GM23338 (cell line): ENCODE measurements around the gene CTNNA3. TPM values are rescaled to one million over a fixed set of nuclear protein-coding genes. Genes with fewer than 3 reads are reported as not detected.

Experiments used
- ATAC-seq: fragments of 200-7000 bp; cut with Tn5 transposase; 3 replicates; pipeline ENCODE4 v1.9.1; 2020
- DNase-seq: peaks from one replicate; pipeline ENCODE4 v3.0.0-alpha.2; 2015; ENCODE audit warnings: low spot score
- H2AFZ ChIP-seq: fragments of 200-600 bp; sonication (generic); 2 replicates; pipeline ENCODE4 v1.8.0; 2016; ENCODE audit warnings: antibody characterized with exemption, mild to moderate bottlenecking, moderate library complexity
- H3F3A ChIP-seq: fragments of 200-600 bp; sonication (generic); replicated peaks from 2 replicates; pipeline ENCODE4 v1.8.0; 2017; ENCODE audit warnings: antibody characterized with exemption, mixed run types, low read depth
- H3K27ac ChIP-seq: fragments of 200-600 bp; sonication (generic); 2 replicates; pipeline ENCODE4 v1.6.1; 2016; ENCODE audit warnings: low read depth
- H3K27me3 ChIP-seq: fragments of 200-600 bp; sonication (generic); 2 replicates; pipeline ENCODE4 v1.8.0; 2016; ENCODE audit warnings: mild to moderate bottlenecking, mixed run types, moderate library complexity; ENCODE audit not compliant: insufficient read depth
- H3K36me3 ChIP-seq: fragments of 200-600 bp; sonication (generic); 2 replicates; pipeline ENCODE4 v1.8.0; 2016; ENCODE audit warnings: mild to moderate bottlenecking; ENCODE audit not compliant: insufficient read depth
- H3K4me1 ChIP-seq: fragments of 200-600 bp; sonication (generic); 2 replicates; pipeline ENCODE4 v1.8.0; 2016; ENCODE audit warnings: mild to moderate bottlenecking, moderate library complexity; ENCODE audit not compliant: insufficient read depth
- H3K4me2 ChIP-seq: fragments of 200-600 bp; sonication (generic); 2 replicates; pipeline ENCODE4 v1.7.1; 2017; ENCODE audit warnings: mixed run types
- H3K4me3 ChIP-seq: fragments of 200-600 bp; sonication (generic); 2 replicates; pipeline ENCODE4 v1.6.1; 2016; ENCODE audit warnings: mixed run types
- H3K79me2 ChIP-seq: fragments of 200-600 bp; sonication (generic); replicated peaks from 2 replicates; pipeline ENCODE4 v1.8.0; 2017; ENCODE audit warnings: mild to moderate bottlenecking; ENCODE audit not compliant: insufficient read depth
- H3K9me2 ChIP-seq: fragments of 200-600 bp; sonication (generic); 2 replicates; pipeline ENCODE4 v1.8.0; 2017; ENCODE audit not compliant: insufficient read depth
- H4K20me1 ChIP-seq: fragments of 200-600 bp; sonication (generic); replicated peaks from 2 replicates; pipeline ENCODE4 v1.8.0; 2017; ENCODE audit warnings: mild to moderate bottlenecking; ENCODE audit not compliant: insufficient read depth
- H3K27ac Mint-ChIP-seq: 2 replicates; pipeline ENCODE4 v1.8.0; 2020; ENCODE audit warnings: inconsistent platforms, mild to moderate bottlenecking, moderate library complexity, mixed read lengths
- H3K27me3 Mint-ChIP-seq: 3 replicates; pipeline ENCODE4 v1.8.0; 2022; ENCODE audit warnings: low read depth, mild to moderate bottlenecking, moderate library complexity, mixed read lengths, inconsistent platforms; ENCODE audit not compliant: insufficient read depth, poor library complexity
- H3K36me3 Mint-ChIP-seq: 3 replicates; pipeline ENCODE4 v1.8.0; 2021; ENCODE audit warnings: low read depth, mild to moderate bottlenecking, inconsistent platforms, moderate library complexity, mixed read lengths
- H3K4me1 Mint-ChIP-seq: 3 replicates; pipeline ENCODE4 v1.8.0; 2020; ENCODE audit warnings: mild to moderate bottlenecking, inconsistent platforms, mixed read lengths
- H3K4me3 Mint-ChIP-seq: 3 replicates; pipeline ENCODE4 v1.8.0; 2021; ENCODE audit warnings: moderate library complexity, mild to moderate bottlenecking, inconsistent platforms, mixed read lengths
- H3K9me3 Mint-ChIP-seq: 3 replicates; pipeline ENCODE4 v1.8.0; 2020; ENCODE audit warnings: moderate library complexity, mild to moderate bottlenecking, inconsistent platforms, mixed read lengths
- CREB1 ChIP-seq: fragments of 250-450 bp; sonication (Bioruptor Pico); IDR thresholded peaks from 2 replicates; pipeline ENCODE4 v1.5.0; 2020; ENCODE audit warnings: low read depth, mild to moderate bottlenecking, moderate library complexity
- EZH2 ChIP-seq: fragments of 200-600 bp; sonication (generic); IDR thresholded peaks from one replicate; pipeline ENCODE4 v1.8.0; 2017; ENCODE audit warnings: antibody characterized with exemption, mild to moderate bottlenecking, low read depth; ENCODE audit not compliant: unreplicated experiment
- JUNB ChIP-seq: IDR thresholded peaks from one replicate; pipeline ENCODE4 v1.6.1; 2016; ENCODE audit warnings: antibody characterized with exemption; ENCODE audit not compliant: unreplicated experiment
- NANOG ChIP-seq: IDR thresholded peaks from 2 replicates; pipeline ENCODE4 v1.6.1; 2016; ENCODE audit warnings: antibody characterized with exemption, borderline replicate concordance
- POLR2AphosphoS5 ChIP-seq: IDR thresholded peaks from 2 replicates; pipeline ENCODE4 v1.6.1; 2016; ENCODE audit warnings: antibody characterized with exemption, low read depth
- STAT1 ChIP-seq: IDR thresholded peaks from one replicate; pipeline ENCODE4 v1.6.1; 2016; ENCODE audit warnings: antibody characterized with exemption; ENCODE audit not compliant: unreplicated experiment
- ZNF114 ChIP-seq: fragments of 250-450 bp; sonication (Bioruptor Pico); IDR thresholded peaks from 2 replicates; pipeline ENCODE4 v1.5.0; 2020; ENCODE audit warnings: mild to moderate bottlenecking, moderate library complexity
- ZNF331 ChIP-seq: fragments of 250-450 bp; sonication (Bioruptor Pico); IDR thresholded peaks from 2 replicates; pipeline ENCODE4 v1.5.0; 2020; ENCODE audit warnings: low read depth, mild to moderate bottlenecking, moderate library complexity
- polyA plus RNA-seq: library from polyadenylated mRNA; unstranded; fragments of >200 nt; fragmentation: Nextera tagmentation; extraction: Ambion mirVana; gene quantifications from 2 replicates; pipeline ENCODE4 v1.2.1, GENCODE V29; 2016
- total RNA-seq: library from RNA; depleted of rRNA; stranded (reverse); fragments of >200 nt; shearing (Covaris generic); gene quantifications from 2 replicates; pipeline ENCODE4 v1.2.3, GENCODE V29; 2014
- TF ChIP-seq, protein P1 (sequence below), 2 experiments: fragments of 200-600 bp in 1 of 2; sonication (generic) in 1 of 2; conservative IDR thresholded peaks; 2 replicates each; pipeline versions ENCODE4 v1.5.1 to v1.6.1; 2016 to 2017; ENCODE audit warnings: antibody characterized with exemption in 2 of 2, low read depth in 2 of 2, mild to moderate bottlenecking in 2 of 2, moderate library complexity in 1 of 2
- TF ChIP-seq, protein P2 (sequence below): IDR thresholded peaks from one replicate; pipeline ENCODE4 v1.6.1; 2018; ENCODE audit warnings: antibody characterized with exemption; ENCODE audit not compliant: unreplicated experiment
- TF ChIP-seq, protein P3 (sequence below): IDR thresholded peaks from 2 replicates; pipeline ENCODE4 v1.6.1; 2016; ENCODE audit warnings: antibody characterized with exemption

The CTNNA3 gene
- total and polyA plus RNA-seq, 2 experiments from 2014 or later = 0.71 to 3.3 TPM

DNA sequence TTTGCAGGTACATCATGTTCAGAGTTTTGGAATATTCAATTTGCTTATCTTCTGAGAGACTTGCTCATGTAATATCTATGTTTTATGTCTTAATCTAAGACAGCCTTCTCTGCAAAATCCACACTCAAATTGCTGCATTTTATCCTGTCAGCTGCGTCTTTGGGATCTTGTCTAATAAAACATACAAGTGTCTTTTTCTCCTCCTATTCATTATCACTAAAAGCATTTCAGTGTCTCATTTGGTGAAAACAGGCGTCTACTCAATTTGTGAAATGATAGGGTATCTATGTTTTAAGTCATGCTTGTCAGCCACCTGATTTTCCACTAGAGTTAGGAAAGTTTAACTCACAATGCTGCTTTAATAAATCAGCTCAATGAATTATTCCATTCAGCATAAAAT is 882.9 kb downstream of the CTNNA3 start (continued):
- TF ChIP-seq, protein P1, sequence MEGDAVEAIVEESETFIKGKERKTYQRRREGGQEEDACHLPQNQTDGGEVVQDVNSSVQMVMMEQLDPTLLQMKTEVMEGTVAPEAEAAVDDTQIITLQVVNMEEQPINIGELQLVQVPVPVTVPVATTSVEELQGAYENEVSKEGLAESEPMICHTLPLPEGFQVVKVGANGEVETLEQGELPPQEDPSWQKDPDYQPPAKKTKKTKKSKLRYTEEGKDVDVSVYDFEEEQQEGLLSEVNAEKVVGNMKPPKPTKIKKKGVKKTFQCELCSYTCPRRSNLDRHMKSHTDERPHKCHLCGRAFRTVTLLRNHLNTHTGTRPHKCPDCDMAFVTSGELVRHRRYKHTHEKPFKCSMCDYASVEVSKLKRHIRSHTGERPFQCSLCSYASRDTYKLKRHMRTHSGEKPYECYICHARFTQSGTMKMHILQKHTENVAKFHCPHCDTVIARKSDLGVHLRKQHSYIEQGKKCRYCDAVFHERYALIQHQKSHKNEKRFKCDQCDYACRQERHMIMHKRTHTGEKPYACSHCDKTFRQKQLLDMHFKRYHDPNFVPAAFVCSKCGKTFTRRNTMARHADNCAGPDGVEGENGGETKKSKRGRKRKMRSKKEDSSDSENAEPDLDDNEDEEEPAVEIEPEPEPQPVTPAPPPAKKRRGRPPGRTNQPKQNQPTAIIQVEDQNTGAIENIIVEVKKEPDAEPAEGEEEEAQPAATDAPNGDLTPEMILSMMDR (conservative IDR thresholded peaks at IDR 0.05; ENCODE audit: low read depth in 2 of 2) = no peak
- TF ChIP-seq POLR2AphosphoS5 (no peak), CREB1 (no peak), STAT1 (no peak), ZNF114 (CRISPR knock-in tag) (no peak), EZH2 (no peak), ZNF331 (CRISPR knock-in tag) (no peak)
- TF ChIP-seq, protein P2, sequence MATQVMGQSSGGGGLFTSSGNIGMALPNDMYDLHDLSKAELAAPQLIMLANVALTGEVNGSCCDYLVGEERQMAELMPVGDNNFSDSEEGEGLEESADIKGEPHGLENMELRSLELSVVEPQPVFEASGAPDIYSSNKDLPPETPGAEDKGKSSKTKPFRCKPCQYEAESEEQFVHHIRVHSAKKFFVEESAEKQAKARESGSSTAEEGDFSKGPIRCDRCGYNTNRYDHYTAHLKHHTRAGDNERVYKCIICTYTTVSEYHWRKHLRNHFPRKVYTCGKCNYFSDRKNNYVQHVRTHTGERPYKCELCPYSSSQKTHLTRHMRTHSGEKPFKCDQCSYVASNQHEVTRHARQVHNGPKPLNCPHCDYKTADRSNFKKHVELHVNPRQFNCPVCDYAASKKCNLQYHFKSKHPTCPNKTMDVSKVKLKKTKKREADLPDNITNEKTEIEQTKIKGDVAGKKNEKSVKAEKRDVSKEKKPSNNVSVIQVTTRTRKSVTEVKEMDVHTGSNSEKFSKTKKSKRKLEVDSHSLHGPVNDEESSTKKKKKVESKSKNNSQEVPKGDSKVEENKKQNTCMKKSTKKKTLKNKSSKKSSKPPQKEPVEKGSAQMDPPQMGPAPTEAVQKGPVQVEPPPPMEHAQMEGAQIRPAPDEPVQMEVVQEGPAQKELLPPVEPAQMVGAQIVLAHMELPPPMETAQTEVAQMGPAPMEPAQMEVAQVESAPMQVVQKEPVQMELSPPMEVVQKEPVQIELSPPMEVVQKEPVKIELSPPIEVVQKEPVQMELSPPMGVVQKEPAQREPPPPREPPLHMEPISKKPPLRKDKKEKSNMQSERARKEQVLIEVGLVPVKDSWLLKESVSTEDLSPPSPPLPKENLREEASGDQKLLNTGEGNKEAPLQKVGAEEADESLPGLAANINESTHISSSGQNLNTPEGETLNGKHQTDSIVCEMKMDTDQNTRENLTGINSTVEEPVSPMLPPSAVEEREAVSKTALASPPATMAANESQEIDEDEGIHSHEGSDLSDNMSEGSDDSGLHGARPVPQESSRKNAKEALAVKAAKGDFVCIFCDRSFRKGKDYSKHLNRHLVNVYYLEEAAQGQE = no peak
- TF ChIP-seq, protein P3, sequence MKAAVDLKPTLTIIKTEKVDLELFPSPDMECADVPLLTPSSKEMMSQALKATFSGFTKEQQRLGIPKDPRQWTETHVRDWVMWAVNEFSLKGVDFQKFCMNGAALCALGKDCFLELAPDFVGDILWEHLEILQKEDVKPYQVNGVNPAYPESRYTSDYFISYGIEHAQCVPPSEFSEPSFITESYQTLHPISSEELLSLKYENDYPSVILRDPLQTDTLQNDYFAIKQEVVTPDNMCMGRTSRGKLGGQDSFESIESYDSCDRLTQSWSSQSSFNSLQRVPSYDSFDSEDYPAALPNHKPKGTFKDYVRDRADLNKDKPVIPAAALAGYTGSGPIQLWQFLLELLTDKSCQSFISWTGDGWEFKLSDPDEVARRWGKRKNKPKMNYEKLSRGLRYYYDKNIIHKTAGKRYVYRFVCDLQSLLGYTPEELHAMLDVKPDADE = no peak

DNA sequence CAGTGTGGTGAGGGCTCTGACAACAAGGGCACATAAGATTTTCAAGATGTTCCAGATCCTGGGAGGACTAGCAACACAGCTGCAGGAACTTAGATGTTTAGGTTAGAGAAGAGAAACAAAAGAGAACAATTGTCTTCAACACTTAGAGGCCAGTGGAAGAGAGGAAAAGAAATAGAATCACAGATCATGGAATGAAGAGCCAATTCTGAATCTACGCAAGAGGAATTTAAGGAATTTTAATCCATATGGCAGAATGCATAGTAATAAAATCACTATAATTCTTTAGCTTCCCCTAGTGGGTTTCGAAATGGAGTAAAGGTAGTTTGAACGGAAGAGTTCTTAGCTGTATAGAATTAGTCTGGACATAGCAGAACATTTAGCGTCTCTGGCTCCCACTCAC is 884.8 kb downstream of the CTNNA3 start:
- H3K4me2 ChIP-seq = no peak overlapping the region
- no peak for ATAC-seq
- H3F3A ChIP-seq = no peaks in the 10 kb centered on the region
- TF ChIP-seq EZH2 = no peak
- TF ChIP-seq ZNF114 (CRISPR knock-in tag) = no peak
- TF ChIP-seq, protein P1 (conservative IDR thresholded peaks at IDR 0.05; ENCODE audit: low read depth in 2 of 2) = no peak
- TF ChIP-seq POLR2AphosphoS5 = no peak
- no peak for TF ChIP-seq JUNB
- TF ChIP-seq NANOG = no peak
- TF ChIP-seq STAT1 = no peak

More for the DNA sequence above, 884.8 kb downstream of the CTNNA3 start:
- H3K27me3 ChIP-seq = no peaks in the 10 kb centered on the region
- no peaks in the 10 kb centered on the region for H3K36me3 Mint-ChIP-seq
- no peak overlapping the region for H3K4me3 ChIP-seq
- H3K79me2 ChIP-seq = no peaks in the 10 kb centered on the region
- no peaks in the 10 kb centered on the region for H4K20me1 ChIP-seq
- no peaks in the 10 kb centered on the region for H3K4me1 ChIP-seq
- H3K27ac Mint-ChIP-seq = no peak overlapping the region
- DNase-seq = peak; percentile 21
- peaks cover 6% of the 10 kb centered on the region; the same call in 1 of the 2 replicates for H3K9me2 ChIP-seq
- H3K4me3 Mint-ChIP-seq = no peak overlapping the region
- H3K27me3 Mint-ChIP-seq = no peaks in the 10 kb centered on the region
- peaks cover 4% of the 10 kb centered on the region; the same call in 2 of the 3 replicates for H3K4me1 Mint-ChIP-seq
- H2AFZ ChIP-seq = no peak overlapping the region
- H3K36me3 ChIP-seq = no peaks in the 10 kb centered on the region
- H3K9me3 Mint-ChIP-seq = 0 out of 3 replicates have a peak, but pooled peaks cover 2% of the 10 kb centered on the region
- no peak overlapping the region for H3K27ac ChIP-seq
